ENCODE results near the gene AFMID.
"Not testable (repeated sequence)": the region's sequence is repeated elsewhere in the genome, so short reads cannot be mapped to it uniquely, and the experiment has no call there.

Gene AFMID

GRCh38 chr17:78154903-78155811, 32.0 kb upstream of the AFMID start:
- no peak for DNase-seq (ENCODE audit: low read depth)

DNA sequence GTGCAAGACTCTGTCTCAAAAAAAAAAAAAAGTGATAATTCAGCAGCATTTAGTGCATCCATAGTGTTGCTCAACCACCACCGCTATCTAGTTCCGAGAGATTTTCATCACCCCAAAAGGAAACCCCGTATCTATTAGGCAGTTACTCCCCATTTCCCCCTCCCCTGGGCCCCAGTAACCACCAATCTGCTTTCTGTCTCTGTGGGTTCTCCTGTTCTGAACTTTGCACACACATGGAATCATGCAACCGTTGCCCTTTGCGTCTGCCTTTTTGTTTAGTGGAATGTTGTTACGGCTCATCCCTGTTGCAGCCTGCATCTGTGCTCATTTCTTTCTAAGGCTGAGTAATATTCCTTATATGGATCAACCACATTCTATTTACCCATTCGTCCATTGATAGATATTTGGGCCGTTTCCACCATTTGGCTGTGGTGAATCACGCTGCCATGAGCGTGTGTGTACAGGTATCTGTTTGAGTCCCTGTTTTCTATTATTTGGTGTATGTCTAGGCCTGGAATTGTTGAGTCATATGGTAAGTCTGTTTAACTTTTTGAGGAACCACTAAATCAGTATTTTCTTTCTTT, 27.5 kb upstream of the AFMID start:
- DNase-seq (ENCODE audit: low read depth): no peak

- no peak for DNase-seq (ENCODE audit: low read depth)
These were observed 23.0 kb upstream of the AFMID start for GRCh38 chr17:78163881-78164747.

DNA sequence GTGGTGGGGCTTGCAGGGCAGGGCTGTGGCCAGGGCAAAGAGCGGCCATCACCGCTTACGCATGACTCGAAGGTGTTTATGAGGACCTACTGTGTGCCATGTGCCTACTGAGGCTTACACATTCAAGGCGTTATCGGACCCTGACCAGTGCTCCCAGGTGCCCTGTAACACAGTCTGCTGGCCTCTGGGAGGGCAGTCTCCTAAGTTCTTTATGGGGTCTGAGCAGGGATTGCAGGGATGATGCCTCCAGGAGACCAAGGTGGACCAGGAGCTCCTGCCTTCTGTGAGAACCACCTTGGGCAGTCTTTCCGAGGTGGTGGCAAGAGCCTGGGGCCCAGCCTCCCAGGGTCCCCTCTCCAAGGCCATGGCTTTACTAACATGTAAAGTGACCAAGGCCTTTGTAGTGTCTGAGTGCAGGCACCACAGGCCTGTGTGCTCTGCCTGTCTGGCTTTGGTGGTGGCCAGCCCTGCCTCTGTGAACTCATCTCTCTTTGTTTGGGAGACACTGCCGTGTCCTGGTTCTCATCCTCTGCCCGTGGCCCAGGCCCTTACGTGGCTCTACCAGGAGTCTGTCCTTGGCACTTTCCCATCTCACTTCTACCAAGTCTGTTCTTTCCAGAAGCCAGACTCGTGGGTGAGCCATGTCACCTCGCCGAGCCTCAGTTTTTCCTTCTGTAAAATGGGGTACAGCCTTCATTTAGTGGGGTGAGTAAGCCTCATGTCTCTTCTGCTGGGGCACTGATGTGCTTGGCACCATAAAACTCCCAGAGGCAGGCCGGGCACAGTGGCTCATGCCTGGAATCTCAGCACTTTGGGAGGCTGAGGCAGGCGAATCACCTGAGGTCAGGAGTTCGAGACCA, 22.2 kb upstream of the AFMID start:
- no peak for DNase-seq (ENCODE audit: low read depth)

- DNase-seq (ENCODE audit: low read depth): no peak
These were observed 20.7 kb upstream of the AFMID start for GRCh38 chr17:78166416-78166815.

DNA sequence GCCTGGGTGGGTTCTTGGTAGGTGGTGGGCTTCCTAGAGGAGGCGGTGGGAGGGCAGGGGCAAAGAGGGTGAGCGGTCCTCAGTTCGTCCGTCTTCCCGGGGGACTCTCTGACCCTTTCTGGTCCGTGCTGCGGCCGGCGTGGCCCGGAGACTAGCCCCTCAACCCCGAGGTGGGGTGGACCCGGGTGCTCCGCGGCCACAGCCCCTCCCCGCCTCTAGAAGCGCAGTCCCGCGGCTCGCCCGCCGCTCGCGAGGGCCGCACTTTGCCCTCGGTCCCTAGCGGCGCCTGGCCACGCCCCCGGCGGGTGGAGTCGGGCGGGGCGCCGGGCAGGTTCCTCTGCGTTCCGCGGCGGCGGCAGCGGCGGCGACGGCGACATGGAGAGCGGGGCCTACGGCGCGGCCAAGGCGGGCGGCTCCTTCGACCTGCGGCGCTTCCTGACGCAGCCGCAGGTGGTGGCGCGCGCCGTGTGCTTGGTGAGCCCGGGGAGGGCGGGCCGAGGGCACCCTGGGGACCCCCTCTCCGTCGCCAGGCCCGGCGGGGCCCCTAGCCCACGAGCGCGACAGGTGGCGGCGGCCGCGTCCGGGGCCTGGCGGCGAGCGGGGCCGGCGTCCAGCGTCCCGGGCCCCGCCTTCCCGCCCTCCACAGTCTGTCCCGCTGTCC, 18.8 kb upstream of the AFMID start, which contains the start of gene SYNGR2:
Gene SYNGR2 (plus strand): TSS at position 340 of the 661 bp plus-strand sequence. CDS start 36 bp downstream, at position 376.
- no peak for DNase-seq (ENCODE audit: low read depth)

GRCh38 chr17:78168903-78169793, 18.0 kb upstream of the AFMID start:
- no peak for DNase-seq (ENCODE audit: low read depth)

- no peak for DNase-seq (ENCODE audit: low read depth)
These were observed 16.2 kb upstream of the AFMID start for GRCh38 chr17:78170692-78171590.

GRCh38 chr17:78171591-78172248, 15.4 kb upstream of the AFMID start:
- DNase-seq (ENCODE audit: low read depth): not testable (repeated sequence)

- no peak for DNase-seq (ENCODE audit: low read depth)
These were observed 14.7 kb upstream of the AFMID start for GRCh38 chr17:78172249-78173051.

- DNase-seq (ENCODE audit: low read depth): no peak
These were observed 14.0 kb upstream of the AFMID start for GRCh38 chr17:78173097-78173715.

DNA sequence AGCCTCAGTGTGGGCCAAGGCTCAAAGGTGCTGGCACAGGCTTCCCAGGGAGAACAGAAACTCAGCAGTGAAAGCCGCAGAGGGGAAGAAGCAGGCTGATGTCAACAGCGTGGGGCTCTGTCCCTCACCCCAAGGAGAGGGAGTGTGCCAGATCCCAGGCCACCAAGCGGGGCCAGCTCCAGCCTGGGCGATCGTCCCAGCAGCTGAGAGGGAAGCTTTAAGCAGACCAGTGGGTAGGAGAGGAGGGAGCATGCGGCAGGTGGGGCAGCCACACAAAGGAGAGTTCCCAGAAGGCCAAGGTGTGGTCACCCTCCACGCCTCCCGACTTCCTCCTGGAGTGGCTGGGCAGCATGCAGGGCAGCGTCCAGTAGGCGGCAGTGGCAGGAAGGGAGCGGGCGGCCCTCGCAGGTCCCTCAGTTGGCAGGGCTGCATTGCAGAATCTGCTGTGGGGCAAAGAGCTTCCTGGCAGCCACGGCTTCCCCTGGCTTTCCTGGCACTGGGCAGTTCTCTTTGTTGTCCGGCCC, 12.8 kb upstream of the AFMID start:
- no peak for DNase-seq (ENCODE audit: low read depth)

- DNase-seq (ENCODE audit: low read depth): no peak
These were observed 12.1 kb upstream of the AFMID start for GRCh38 chr17:78174870-78175642.

DNA sequence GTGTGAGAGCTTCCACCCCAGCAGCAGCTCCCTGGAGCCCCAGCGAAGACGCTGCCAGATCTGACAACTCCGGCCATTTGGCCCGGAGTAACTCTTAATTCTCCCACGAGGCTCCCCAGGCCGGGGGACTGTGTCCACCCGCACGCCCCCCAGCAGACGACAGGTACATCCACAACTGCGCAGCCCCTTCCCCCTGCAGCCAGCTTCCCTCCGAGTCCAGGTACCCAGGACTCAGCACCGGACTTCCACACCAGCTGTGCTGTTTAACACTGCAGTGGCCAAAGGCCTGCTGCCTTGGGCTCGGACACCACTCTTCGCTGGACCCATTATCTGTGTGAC, 11.6 kb upstream of the AFMID start:
- no peak for DNase-seq (ENCODE audit: low read depth)

GRCh38 chr17:78176548-78177025, 10.6 kb upstream of the AFMID start:
- no peak for DNase-seq (ENCODE audit: low read depth)

DNA sequence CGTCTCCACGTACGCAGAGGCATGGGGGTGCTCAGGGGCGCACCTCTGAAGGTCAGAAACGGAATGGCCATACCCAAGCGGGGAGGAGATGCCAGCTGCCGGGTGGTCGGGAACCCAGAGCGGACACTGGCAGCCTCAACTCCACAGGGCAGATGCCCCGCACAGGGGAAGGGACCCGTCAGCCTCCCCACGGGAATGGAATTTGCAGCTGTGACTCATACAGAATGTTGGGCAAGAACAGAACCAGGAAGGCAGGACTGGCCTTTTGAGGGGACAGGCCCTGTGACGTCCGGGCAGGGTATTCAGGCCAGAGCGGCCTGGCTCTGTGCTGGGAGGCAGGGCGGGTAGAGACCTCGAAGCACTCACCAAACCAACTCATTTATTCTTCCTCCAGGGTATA, 7.8 kb upstream of the AFMID start:
- DNase-seq (ENCODE audit: low read depth): no peak
